WTC11 (cell line): ENCODE results near the gene DLGAP3. TPM values are rescaled to one million over a fixed set of nuclear protein-coding genes. Genes with fewer than 3 reads are reported as not detected.

Source experiments
- ZNF219 ChIP-seq: sonication (generic); formaldehyde crosslinking; IDR thresholded peaks from 2 replicates; pipeline ENCODE4 v1.8.0; 2023; ENCODE audit warnings: missing genetic modification reagents, mild to moderate bottlenecking, borderline replicate concordance
- total RNA-seq: library from RNA; stranded (reverse); gene quantifications from 3 replicates; pipeline ENCODE4 v1.2.3, GENCODE V29; 2021
- TF ChIP-seq, protein P1 (sequence below): sonication (generic); formaldehyde crosslinking; IDR thresholded peaks from 2 replicates; pipeline ENCODE4 v1.8.0; 2022; ENCODE audit warnings: missing genetic modification reagents

The DLGAP3 gene
- total RNA-seq, 1 experiment from 2014 or later: 11.3 TPM

- TF ChIP-seq, protein P1, sequence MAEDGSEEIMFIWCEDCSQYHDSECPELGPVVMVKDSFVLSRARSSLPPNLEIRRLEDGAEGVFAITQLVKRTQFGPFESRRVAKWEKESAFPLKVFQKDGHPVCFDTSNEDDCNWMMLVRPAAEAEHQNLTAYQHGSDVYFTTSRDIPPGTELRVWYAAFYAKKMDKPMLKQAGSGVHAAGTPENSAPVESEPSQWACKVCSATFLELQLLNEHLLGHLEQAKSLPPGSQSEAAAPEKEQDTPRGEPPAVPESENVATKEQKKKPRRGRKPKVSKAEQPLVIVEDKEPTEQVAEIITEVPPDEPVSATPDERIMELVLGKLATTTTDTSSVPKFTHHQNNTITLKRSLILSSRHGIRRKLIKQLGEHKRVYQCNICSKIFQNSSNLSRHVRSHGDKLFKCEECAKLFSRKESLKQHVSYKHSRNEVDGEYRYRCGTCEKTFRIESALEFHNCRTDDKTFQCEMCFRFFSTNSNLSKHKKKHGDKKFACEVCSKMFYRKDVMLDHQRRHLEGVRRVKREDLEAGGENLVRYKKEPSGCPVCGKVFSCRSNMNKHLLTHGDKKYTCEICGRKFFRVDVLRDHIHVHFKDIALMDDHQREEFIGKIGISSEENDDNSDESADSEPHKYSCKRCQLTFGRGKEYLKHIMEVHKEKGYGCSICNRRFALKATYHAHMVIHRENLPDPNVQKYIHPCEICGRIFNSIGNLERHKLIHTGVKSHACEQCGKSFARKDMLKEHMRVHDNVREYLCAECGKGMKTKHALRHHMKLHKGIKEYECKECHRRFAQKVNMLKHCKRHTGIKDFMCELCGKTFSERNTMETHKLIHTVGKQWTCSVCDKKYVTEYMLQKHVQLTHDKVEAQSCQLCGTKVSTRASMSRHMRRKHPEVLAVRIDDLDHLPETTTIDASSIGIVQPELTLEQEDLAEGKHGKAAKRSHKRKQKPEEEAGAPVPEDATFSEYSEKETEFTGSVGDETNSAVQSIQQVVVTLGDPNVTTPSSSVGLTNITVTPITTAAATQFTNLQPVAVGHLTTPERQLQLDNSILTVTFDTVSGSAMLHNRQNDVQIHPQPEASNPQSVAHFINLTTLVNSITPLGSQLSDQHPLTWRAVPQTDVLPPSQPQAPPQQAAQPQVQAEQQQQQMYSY (CRISPR knock-in tag): no peak
- no peak for TF ChIP-seq ZNF219
Observed at GRCh38 chr1:34816332-34816731, 113.1 kb downstream of the DLGAP3 start (continued).

Other genes with a start within 250 kb of the DLGAP3 start
- 0.55 to 0.96 TPM (median 0.89 TPM) in 3 replicates for gene GJB5, start 174.6 kb downstream of the DLGAP3 start, total RNA-seq
- 0.07 to 0.23 TPM (median 0.09 TPM) in 3 replicates for gene GJB4, start 169.9 kb downstream of the DLGAP3 start, total RNA-seq
- 0.34 to 0.48 TPM (median 0.46 TPM) in 3 replicates for gene GJB3, start 148.4 kb downstream of the DLGAP3 start, total RNA-seq
- 1.0 to 1.4 TPM (median 1.3 TPM) in 3 replicates for gene GJA4, start 136.7 kb downstream of the DLGAP3 start, total RNA-seq
- gene SMIM12, start 69.9 kb downstream of the DLGAP3 start, total RNA-seq: 34.6 to 41.9 TPM (median 39.6 TPM) in 3 replicates
- 8.7 to 11.0 TPM (median 10.6 TPM) in 3 replicates for gene TMEM35B, start 55.7 kb upstream of the DLGAP3 start, total RNA-seq
- 12.5 to 16.5 TPM (median 13.8 TPM) in 3 replicates for gene ZMYM6, start 102.3 kb upstream of the DLGAP3 start, total RNA-seq
- gene ZMYM1, start 149.7 kb upstream of the DLGAP3 start, total RNA-seq: 37.0 to 39.2 TPM (median 38.5 TPM) in 3 replicates